Fibroblast of mammary gland (primary cell): ENCODE results near the gene CRKL.
A peak's percentile ranks its signal among the peaks of the same experiment; 100 is the strongest.

ENCODE experiments used
- DNase-seq: peaks from one replicate; pipeline ENCODE4 v3.0.0-alpha.2; 2010; ENCODE audit warnings: low read depth
- H3K4me3 ChIP-seq: 2 replicates; pipeline ENCODE4 v1.5.1; 2011; ENCODE audit warnings: low read depth, mild to moderate bottlenecking, low read length, moderate library complexity; ENCODE audit not compliant: control insufficient read depth
- TF ChIP-seq, protein P1 (sequence below): conservative IDR thresholded peaks from 2 replicates; pipeline ENCODE4 v1.5.1; 2011; ENCODE audit warnings: low read depth, low read length, inconsistent platforms; ENCODE audit not compliant: control insufficient read depth, insufficient read depth

The CRKL gene

DNA sequence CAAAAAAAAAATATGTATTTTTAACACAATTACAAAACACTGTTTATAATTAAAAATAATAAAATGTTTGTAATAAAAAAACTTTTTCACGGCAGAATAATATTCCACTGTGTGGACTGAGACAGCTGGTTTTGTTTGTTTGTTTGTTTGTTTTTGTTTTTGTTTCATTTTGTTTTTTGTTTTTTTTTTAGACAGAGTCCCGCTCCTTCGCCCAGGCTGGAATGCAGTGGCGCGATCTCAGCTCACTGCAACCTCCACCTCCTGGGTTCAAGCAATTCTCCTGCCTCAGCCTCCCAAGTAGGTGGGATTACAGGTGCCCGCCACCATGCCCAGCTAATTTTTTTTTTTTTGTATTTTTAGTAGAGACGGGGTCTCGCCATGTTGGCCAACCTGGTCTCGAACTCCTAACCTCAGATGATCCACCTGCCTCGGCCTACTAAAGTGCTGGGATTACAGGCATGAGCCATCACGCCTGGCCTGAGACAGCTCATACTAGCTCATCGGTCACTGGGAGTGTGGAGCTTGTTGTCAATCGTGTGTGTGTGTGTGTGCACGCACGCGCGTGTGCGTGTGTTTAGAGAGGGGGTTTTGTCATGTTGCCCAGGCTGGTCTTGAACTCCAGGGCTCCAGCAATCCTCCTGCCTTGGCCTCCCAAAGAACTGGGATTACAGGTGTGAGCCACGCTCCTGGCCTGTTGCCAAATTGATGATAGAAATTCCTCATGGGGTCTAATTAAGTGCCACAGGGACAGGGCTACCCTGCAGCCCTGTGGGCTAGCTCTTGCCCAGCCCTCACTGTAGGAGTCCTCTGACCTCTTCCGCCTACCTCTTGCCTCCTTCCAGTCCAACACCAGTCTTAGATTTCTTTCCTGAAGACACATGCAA, 42.6 kb downstream of the CRKL start:
- no peak for DNase-seq
- TF ChIP-seq, protein P1, sequence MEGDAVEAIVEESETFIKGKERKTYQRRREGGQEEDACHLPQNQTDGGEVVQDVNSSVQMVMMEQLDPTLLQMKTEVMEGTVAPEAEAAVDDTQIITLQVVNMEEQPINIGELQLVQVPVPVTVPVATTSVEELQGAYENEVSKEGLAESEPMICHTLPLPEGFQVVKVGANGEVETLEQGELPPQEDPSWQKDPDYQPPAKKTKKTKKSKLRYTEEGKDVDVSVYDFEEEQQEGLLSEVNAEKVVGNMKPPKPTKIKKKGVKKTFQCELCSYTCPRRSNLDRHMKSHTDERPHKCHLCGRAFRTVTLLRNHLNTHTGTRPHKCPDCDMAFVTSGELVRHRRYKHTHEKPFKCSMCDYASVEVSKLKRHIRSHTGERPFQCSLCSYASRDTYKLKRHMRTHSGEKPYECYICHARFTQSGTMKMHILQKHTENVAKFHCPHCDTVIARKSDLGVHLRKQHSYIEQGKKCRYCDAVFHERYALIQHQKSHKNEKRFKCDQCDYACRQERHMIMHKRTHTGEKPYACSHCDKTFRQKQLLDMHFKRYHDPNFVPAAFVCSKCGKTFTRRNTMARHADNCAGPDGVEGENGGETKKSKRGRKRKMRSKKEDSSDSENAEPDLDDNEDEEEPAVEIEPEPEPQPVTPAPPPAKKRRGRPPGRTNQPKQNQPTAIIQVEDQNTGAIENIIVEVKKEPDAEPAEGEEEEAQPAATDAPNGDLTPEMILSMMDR: no peak
- no peak overlapping the region for H3K4me3 ChIP-seq

DNA sequence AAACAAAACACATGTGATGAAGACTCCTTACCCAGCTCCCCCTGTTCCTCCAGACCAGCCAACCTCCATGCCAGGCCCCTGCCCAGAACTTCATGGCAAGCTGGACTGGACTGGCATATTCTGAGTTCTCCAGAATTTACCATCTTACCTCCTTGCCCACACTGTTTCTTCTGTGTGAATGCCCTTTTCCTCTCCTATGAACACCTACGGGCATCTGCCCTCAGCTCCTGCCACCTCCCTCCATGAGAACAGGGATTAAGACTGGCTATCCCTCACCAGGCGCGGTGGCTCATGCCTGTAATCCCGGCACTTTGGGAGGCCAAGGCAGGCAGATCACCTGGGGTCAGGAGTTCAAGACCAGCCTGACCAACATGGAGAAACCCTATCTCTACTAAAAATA, 43.4 kb downstream of the CRKL start:
- TF ChIP-seq, protein P1: no peak
- H3K4me3 ChIP-seq: no peak overlapping the region
- DNase-seq: no peak

DNA sequence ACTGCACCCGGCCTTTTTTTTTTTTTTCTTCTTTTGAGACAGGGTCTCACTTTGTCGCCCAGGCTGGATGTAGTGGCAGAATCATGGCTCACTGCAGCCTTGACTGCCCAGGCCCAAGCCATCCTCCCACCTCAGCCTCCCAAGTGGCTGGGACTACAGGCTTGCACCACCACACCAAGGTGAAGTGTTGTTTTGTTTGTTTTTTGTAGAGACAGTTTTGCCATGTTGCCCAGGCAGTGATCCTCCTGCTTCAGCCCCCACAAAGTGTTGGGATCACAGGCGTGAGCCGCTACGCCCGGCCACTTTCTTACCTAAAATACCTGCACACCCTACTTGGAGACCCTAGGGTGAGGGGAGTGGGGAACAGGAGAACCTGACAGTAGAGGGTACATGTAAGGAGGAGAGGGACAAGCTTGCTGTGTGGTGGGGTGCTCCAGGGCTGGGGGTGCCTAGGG, 45.3 kb downstream of the CRKL start:
- DNase-seq: no peak
- no peak overlapping the region for H3K4me3 ChIP-seq
- TF ChIP-seq, protein P1: no peak

DNA sequence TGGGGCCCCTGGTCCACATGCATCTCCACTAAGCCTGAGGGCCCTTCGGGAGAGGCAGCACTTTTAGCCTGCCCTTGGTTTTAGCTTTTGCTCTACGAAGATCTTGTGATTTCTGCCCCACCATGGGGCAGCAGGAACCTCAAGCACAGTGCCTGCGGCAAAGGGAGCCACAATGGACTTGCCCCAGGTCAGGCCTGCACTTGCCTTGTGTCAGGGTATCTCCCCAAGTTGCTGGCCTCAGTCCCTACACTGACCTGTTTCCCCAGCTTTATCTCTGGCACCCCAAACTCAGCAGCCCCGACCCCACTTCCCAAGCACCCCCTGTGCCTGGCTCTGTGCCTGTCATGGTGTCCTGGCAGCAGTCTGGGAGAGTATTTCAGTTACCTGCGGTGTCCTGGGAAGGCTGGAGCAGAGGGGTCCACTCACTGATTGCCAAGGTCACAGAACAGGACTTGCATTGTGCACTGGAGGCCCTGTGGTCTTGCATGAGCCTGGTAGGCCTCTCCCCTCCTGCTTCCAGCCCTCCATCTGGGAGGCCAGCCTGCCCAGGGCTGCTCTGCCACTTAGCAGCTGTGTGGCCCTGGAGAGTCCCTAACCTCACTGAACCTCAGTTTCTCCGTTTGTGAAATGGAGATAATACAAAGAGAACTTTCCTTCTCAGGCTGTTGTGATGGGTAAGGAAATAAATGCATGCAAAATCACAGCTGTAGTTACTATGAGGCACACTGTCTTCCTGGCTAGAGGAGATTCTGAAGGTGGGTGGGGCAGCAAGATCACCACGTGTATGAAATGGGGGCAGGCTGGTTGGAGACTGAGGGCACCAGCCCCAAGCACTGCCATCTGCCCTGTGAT, 46.2 kb downstream of the CRKL start:
- no peak for DNase-seq
- TF ChIP-seq, protein P1: no peak
- H3K4me3 ChIP-seq: no peak overlapping the region

DNA sequence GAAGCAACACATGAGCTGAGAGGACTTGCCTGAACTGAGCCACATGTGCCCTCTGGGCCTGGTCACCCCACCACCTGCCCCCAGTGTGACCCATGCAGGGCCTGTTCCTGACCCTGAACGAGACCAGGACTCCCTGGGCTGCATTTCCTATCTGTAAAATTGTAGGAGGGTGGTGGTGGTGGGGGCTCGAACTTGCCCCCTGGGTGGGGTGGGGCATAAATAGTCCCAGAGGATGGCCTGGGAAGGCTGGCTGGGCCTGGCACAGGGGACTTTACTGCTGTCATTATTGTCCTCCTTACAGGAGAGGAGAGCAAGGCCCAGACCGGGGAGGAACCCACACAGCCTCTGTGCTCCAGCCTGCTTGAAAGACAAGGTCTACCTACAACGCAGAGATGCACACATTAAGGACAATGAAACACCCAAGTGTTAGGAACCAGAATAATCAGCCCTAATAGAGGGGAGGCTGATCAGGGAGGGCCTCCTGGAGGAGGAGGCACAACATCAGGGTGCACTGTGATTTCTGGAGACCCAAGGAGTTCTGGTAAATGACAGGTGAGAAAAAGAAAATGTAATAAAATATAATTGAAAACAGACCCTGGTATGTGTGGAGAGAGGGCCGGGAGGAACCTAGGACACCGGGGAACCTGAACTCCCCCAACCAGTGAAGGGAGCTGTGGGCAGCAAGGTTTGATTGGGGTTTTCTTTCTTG, 47.0 kb downstream of the CRKL start:
- H3K4me3 ChIP-seq: no peak overlapping the region
- DNase-seq: no peak
- TF ChIP-seq, protein P1: no peak

DNA sequence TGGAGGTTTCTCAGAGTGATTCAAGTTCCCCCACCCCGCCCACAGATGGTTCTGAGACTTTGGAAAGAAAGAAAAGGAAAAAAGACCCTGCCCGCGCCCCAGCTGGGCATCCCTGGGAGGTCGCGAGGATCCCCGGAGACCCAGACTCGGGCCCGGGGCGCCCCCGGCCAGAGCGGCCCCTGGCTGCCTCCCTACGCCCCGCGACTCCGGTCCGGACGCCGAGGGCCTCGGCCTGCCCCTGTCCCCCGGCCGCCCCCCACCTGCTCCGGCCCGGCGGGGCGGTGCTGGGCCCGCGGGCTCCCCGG, 47.5 kb downstream of the CRKL start:
- H3K4me3 ChIP-seq: peak overlapping the region; percentile 4
- DNase-seq: no peak
- TF ChIP-seq, protein P1: no peak
